Peyer's patch (tissue), 4 donors: Measurements from ENCODE around the gene KCNE3.

Experiments
- CTCF ChIP-seq, 6 experiments: fragments of 450-650 bp in 4 of 6; fragments of 200-600 bp in 2 of 6; sonication (generic) in 1 of 6; IDR thresholded peaks; one replicate each; pipeline ENCODE4 v1.5.1; 2017 to 2019; ENCODE audit warnings: antibody characterized with exemption in 6 of 6, mild to moderate bottlenecking in 3 of 6, moderate library complexity in 1 of 6
- POLR2A ChIP-seq, 2 donors: fragments of 450-650 bp; IDR thresholded peaks; one replicate each; pipeline ENCODE4 v1.5.1; 2017; ENCODE audit warnings: antibody characterized with exemption in 2 of 2, mild to moderate bottlenecking in 2 of 2, moderate library complexity in 2 of 2

DNA sequence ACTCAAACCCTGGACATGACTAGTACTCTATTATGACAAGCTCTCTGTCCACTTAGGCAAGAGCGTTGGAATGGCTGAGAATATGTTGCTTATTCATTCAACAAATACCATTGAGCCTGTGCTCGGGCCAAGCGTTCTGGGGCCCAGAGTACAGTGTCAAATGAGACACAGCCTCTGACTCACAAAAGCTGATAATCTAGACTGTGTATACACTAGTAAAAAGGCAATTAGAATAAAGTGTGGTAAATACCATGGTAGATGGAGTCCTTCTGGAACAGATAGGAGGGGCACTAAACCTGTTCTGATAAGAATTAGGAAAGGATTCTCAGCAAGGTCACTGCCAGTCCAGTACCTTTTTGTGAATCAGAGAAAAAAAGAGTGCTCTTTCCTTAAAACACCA, 24.7 kb downstream of the KCNE3 start:
- TF ChIP-seq CTCF (IDR thresholded peaks at IDR 0.05) (no peak), POLR2A (IDR thresholded peaks at IDR 0.05) (no peak)
